Activated T-helper 1 cell treated with anti-CD3 and anti-CD28 coated beads, Interleukin-2, amount 50 U/mL, for 16 hours (primary cell): ENCODE measurements around the gene IL17C.

Experiments used
- DNase-seq, 2 donors: peaks; one replicate each; pipeline ENCODE4 v3.0.0-alpha.2; 2020; ENCODE audit warnings: low read depth in 1 of 2, low spot score in 1 of 2

The IL17C gene

GRCh38 chr16:88638323-88639230, at the start of gene IL17C:
Gene IL17C (plus strand): TSS chr16:88638572. CDS start chr16:88638642, 70 bp downstream.
- DNase-seq, result no peak

- no peak for DNase-seq
These were observed 49.6 kb upstream of the IL17C start for GRCh38 chr16:88588754-88589153.

GRCh38 chr16:88589441-88589840, 48.9 kb upstream of the IL17C start:
- no peak for DNase-seq

GRCh38 chr16:88591577-88592021, 46.8 kb upstream of the IL17C start:
- DNase-seq, result no peak

GRCh38 chr16:88593061-88593460, 45.3 kb upstream of the IL17C start:
- DNase-seq, result no peak

GRCh38 chr16:88593489-88593888, 44.9 kb upstream of the IL17C start:
- DNase-seq, result no peak

GRCh38 chr16:88593910-88594309, 44.5 kb upstream of the IL17C start:
- no peak for DNase-seq

GRCh38 chr16:88595101-88595500, 43.3 kb upstream of the IL17C start:
- DNase-seq, result no peak

- no peak for DNase-seq
These were observed 42.5 kb upstream of the IL17C start for GRCh38 chr16:88595921-88596320.

GRCh38 chr16:88596483-88596882, 41.9 kb upstream of the IL17C start:
- no peak for DNase-seq

- DNase-seq, result no peak
These were observed 40.4 kb upstream of the IL17C start for GRCh38 chr16:88597856-88598491.

- DNase-seq, result no peak
These were observed 39.2 kb upstream of the IL17C start for GRCh38 chr16:88599092-88599733.

- no peak for DNase-seq
These were observed 38.4 kb upstream of the IL17C start for GRCh38 chr16:88599825-88600538.

GRCh38 chr16:88600539-88600896, 37.9 kb upstream of the IL17C start:
- no peak for DNase-seq

GRCh38 chr16:88601313-88602036, 36.9 kb upstream of the IL17C start:
- no peak for DNase-seq

- DNase-seq, result no peak
These were observed 36.3 kb upstream of the IL17C start for GRCh38 chr16:88602091-88602490.

GRCh38 chr16:88605186-88606147, 32.9 kb upstream of the IL17C start:
- no peak for DNase-seq

- no peak for DNase-seq
These were observed 32.1 kb upstream of the IL17C start for GRCh38 chr16:88606148-88606757.

GRCh38 chr16:88608076-88608475, 30.3 kb upstream of the IL17C start:
- no peak for DNase-seq
